Stimulated activated CD4-positive, alpha-beta T cell treated with anti-CD3 and anti-CD28 coated beads, TNF-alpha, amount 100 ng/mL, for 48 hours (primary cell): ENCODE data around the gene SEMG1.

ENCODE experiments used
- DNase-seq, 3 donors: peaks; one replicate each; pipeline ENCODE4 v3.0.0-alpha.2; 2020; ENCODE audit warnings: low read depth in 3 of 3

Gene SEMG1

DNA sequence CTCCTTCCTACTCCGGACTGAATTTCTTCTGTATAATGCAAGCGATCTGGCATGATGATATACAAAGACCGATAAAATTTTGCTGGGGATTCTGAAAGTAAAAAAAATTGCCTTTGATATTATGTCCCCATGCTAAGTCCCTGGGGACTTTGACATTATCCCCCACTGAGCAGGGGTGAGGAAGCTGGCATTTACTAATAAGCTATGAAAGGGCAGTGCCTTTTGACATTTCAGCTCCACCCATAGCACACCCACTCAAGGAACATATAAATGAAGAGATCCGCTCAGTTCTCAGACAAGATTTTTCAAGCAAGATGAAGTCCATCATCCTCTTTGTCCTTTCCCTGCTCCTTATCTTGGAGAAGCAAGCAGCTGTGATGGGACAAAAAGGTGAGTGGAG lies 14.2 kb downstream of the SEMG1 start, which contains the start of gene SEMG2:
Gene SEMG2 (plus strand): TSS at position 298 of the 400 bp plus-strand sequence. CDS start 17 bp downstream, at position 315.
- DNase-seq = no peak

DNA sequence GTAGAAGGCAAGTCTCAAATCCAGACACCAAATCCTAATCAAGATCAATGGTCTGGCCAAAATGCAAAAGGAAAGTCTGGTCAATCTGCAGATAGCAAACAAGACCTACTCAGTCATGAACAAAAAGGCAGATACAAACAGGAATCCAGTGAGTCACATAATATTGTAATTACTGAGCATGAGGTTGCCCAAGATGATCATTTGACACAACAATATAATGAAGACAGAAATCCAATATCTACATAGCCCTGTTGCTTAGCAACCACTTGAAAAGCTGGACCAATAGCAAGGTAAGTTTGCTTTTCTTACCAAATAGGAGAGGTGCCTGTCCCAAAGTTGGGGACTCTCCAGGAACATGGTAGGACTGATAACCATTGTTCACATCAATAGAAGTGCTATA lies 16.3 kb downstream of the SEMG1 start:
- no peak for DNase-seq

DNA sequence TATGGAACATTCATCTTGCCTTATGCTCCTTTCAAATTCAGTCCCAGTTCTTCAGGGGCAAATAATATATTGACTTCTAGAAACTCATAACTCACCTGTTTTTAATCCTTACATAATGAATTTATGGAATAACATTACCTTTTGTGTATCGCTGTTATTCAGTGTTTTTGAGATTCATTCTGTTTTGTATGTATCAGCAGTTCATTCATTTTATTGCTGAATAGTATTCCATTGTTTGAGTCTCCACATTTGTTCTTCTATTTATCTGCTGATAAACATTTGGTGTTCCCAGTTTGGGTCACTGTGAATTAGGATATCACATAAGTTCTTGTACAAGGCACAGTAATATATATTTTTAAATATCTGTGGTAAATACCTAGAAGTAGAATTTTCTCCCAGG lies 19.5 kb downstream of the SEMG1 start:
- DNase-seq = no peak

- DNase-seq = peak; percentile 39 to 56 (median 47)
Measured at GRCh38 chr20:45229264-45230056, 22.6 kb downstream of the SEMG1 start.

GRCh38 chr20:45230631-45231030 lies 23.8 kb downstream of the SEMG1 start:
- no peak for DNase-seq

GRCh38 chr20:45235995-45236394 lies 29.2 kb downstream of the SEMG1 start:
- no peak for DNase-seq

GRCh38 chr20:45238139-45238538 lies 31.3 kb downstream of the SEMG1 start:
- no peak for DNase-seq

DNA sequence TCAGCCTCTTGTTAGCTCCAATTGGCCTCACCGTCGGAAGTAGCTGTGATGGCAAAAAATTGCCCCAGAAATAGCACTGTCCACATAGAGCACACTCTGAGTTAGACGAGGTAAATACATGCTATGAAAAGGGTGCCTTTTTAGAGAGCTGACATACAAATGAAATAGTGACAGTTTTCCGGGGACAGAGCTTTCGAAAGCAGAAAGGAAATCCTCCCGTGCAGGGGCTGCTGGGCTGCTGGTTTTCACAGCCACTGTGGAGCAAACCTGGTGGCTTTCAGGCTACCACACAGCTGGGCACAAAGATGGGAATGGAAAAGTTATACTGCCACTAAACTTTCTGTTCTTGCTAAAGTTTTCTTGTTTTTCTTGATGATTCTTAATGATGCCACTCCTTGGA lies 39.3 kb downstream of the SEMG1 start:
- no peak for DNase-seq

DNA sequence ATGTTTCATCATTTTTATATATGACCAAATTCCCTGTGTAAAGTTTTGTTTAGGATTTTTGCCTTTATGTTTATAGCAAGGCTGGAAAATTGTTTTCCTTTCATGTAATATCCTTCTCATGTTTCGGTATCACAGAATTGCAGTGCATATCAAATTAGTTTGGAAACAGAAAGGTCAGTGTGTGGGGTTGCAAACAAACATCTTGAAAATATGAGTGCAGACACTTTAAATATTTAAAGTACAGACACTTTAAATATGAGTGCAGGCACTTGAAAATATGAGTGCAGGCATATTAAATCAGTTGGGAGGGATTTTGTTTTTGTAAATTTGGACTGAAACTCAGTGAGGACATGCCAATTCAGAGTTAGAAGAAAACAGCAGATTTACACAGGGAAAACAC lies 41.0 kb downstream of the SEMG1 start:
- DNase-seq = no peak

DNA sequence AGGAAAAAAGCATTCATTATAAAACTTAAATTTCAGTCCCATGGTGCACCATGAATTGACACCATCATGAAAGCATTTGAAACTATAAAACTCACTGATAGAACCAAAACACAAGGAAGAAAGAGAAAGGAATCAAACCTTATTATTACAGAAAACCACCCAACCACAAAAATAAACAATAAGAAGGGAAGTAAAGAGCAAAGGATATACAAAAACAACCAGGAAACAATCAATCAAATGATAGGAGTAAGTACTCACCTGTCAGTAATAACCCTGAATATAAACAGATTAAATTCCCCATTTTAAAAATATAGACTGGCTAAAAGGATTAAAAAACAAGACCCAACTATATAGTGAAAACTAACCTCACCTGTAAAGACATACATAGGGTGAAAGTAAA lies 41.8 kb downstream of the SEMG1 start:
- DNase-seq = no peak

DNA sequence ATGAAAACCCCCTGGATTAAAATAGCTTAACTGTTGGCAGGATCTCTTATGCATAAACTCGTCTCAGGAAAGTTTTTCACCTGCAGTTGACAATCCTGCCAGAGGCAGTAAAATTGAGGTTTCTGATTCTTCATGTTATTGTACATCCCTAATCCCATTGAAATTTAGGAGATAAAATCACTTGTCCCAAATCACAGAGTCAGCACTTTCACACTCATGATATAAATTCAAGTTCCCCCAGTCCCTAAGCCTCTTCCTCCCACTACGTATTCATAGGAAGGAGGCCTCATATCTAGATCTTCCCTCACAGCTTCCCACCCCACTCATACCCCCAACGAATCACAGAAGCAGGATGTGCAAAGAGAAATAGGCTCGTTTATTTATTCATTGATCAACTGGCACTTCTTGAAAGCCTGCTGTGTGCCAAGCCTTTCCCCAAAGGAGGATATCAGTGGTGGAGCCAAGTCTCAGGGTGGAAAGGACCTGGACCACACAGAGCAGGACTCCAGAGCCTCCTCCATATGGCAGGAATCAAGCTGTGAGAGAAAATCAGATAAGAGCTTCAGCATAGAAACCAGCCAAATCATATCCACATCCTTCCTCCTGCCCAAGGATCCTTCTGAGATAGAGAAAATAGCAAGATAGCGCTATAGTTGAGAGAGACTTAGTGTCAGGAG lies 45.2 kb downstream of the SEMG1 start:
- no peak for DNase-seq

- DNase-seq = no peak
Measured at GRCh38 chr20:45253261-45253660, 46.4 kb downstream of the SEMG1 start.

GRCh38 chr20:45254383-45255262 lies 47.8 kb downstream of the SEMG1 start, which contains the start of gene SLPI:
SLPI (minus strand) TSS chr20:45254564; CDS start chr20:45254543, 21 bp downstream.
- DNase-seq = no peak

GRCh38 chr20:45257161-45257560 lies 50.3 kb downstream of the SEMG1 start:
- DNase-seq = no peak

DNA sequence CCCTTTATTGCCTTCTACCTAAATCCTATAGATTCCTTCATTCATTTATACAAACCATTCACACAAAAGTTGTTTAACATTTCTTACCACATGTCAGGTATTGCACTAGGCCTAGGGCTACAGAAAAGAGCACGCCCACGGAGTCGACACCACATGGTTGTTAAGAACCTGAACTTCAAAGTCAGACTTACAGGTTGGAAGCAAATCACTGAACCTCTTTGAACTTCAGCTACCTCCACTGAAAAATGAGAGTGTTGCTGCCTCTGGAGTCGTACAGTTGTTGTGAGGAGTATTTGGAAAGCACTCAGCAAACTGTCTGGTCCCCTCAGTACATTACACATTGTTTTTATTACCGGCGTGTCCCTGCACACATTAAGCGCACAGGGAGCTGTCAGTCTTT lies 50.9 kb downstream of the SEMG1 start:
- no peak for DNase-seq

GRCh38 chr20:45258259-45258658 lies 51.4 kb downstream of the SEMG1 start:
- DNase-seq = no peak

DNA sequence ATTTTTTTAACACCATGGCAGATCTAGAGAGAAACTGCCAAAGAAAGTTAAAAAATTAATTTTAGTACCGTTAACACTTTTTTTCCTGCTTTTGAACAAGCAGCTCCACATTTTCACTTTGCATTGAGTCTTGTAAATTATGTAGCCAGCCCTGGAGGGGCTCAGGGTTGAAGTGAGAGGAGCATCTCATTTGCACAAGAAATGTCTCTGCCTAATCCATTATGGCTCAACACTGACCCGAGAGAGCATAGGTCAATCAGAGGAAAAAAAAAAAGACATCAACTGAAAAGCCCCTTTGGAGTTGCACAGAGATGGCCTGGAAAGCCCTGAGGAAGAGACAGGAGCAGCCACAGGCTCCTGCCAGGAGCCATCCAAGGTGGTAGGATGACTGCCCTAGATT lies 51.8 kb downstream of the SEMG1 start:
- no peak for DNase-seq
